Liver (tissue), 3 donors: ENCODE results near the gene PCDH9.

ENCODE experiments used
- EGR1 ChIP-seq, 2 donors: IDR thresholded peaks; 2 replicates each; pipeline ENCODE4 v1.6.1; 2016 to 2018; ENCODE audit warnings: antibody characterized with exemption in 2 of 2, low read depth in 2 of 2
- FOXA2 ChIP-seq: IDR thresholded peaks from 2 replicates; pipeline ENCODE4 v1.6.1; 2016; ENCODE audit warnings: antibody characterized with exemption
- GABPA ChIP-seq, 2 donors: IDR thresholded peaks in 1 of 2; conservative IDR thresholded peaks in 1 of 2; 2 replicates each; pipeline ENCODE4 v1.6.1; 2016; ENCODE audit warnings: antibody characterized with exemption in 2 of 2, mild to moderate bottlenecking in 1 of 2, moderate library complexity in 1 of 2
- HNF4G ChIP-seq: IDR thresholded peaks from 2 replicates; pipeline ENCODE4 v1.6.1; 2016; ENCODE audit warnings: antibody characterized with exemption
- RAD21 ChIP-seq, 2 donors: IDR thresholded peaks; 2 replicates each; pipeline ENCODE4 v1.6.1; 2016; ENCODE audit warnings: antibody characterized with exemption in 2 of 2, mild to moderate bottlenecking in 2 of 2
- SP1 ChIP-seq: IDR thresholded peaks from 2 replicates; pipeline ENCODE4 v1.6.1; 2018; ENCODE audit warnings: antibody characterized with exemption, mild to moderate bottlenecking
- TAF1 ChIP-seq: conservative IDR thresholded peaks from 2 replicates; pipeline ENCODE4 v1.6.1; 2016; ENCODE audit warnings: antibody characterized with exemption, mild to moderate bottlenecking
- YY1 ChIP-seq: IDR thresholded peaks from 2 replicates; pipeline ENCODE4 v1.6.1; 2016; ENCODE audit warnings: antibody characterized with exemption, mild to moderate bottlenecking
- TF ChIP-seq, protein P1 (sequence below): fragments of 150-350 bp; IDR thresholded peaks from 2 replicates; pipeline ENCODE4 v1.5.1; 2017; ENCODE audit warnings: improper control_type of control experiment, low read depth, low read length; ENCODE audit not compliant: missing input control
- TF ChIP-seq, protein P2 (sequence below): IDR thresholded peaks from 2 replicates; pipeline ENCODE4 v1.6.1; 2016; ENCODE audit warnings: antibody characterized with exemption
- TF ChIP-seq, protein P3 (sequence below): IDR thresholded peaks from 2 replicates; pipeline ENCODE4 v1.6.1; 2016; ENCODE audit warnings: antibody characterized with exemption
- TF ChIP-seq, protein P4 (sequence below): IDR thresholded peaks from 2 replicates; pipeline ENCODE4 v1.6.1; 2016; ENCODE audit warnings: antibody characterized with exemption, mild to moderate bottlenecking
- TF ChIP-seq, protein P5 (sequence below): IDR thresholded peaks from 2 replicates; pipeline ENCODE4 v1.6.1; 2016; ENCODE audit warnings: antibody characterized with exemption
- donor health status: healthy.
- donor health status: healthy.

DNA sequence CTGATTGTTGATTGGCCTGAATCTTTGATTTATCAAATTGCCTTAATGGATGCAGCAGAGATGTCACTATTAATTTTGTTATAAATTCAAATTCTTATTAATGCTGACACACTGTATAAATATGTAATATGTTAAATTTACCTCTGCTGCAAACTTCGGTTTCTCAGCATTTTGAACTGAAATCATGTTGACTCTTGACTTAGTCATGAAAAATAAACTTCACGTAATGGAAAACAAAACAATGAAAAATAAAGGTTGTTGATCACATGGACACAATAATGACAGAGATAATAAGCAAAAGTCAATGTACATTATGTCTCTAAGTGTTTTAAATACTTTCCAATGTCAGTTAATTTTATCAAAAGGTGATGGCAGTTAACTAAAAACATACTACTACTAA lies 827.6 kb downstream of the PCDH9 start:
- TF ChIP-seq, protein P1, sequence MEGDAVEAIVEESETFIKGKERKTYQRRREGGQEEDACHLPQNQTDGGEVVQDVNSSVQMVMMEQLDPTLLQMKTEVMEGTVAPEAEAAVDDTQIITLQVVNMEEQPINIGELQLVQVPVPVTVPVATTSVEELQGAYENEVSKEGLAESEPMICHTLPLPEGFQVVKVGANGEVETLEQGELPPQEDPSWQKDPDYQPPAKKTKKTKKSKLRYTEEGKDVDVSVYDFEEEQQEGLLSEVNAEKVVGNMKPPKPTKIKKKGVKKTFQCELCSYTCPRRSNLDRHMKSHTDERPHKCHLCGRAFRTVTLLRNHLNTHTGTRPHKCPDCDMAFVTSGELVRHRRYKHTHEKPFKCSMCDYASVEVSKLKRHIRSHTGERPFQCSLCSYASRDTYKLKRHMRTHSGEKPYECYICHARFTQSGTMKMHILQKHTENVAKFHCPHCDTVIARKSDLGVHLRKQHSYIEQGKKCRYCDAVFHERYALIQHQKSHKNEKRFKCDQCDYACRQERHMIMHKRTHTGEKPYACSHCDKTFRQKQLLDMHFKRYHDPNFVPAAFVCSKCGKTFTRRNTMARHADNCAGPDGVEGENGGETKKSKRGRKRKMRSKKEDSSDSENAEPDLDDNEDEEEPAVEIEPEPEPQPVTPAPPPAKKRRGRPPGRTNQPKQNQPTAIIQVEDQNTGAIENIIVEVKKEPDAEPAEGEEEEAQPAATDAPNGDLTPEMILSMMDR, result no peak
- TF ChIP-seq RAD21 (IDR thresholded peaks at IDR 0.05) (no peak), YY1 (no peak), TAF1 (no peak), SP1 (no peak), GABPA (IDR thresholded peaks at IDR 0.05 in 1 of 2, conservative IDR thresholded peaks at IDR 0.05 in 1 of 2) (no peak), HNF4G (no peak), FOXA2 (no peak), EGR1 (IDR thresholded peaks at IDR 0.05; ENCODE audit: low read depth in 2 of 2) (no peak)
- TF ChIP-seq, protein P2, sequence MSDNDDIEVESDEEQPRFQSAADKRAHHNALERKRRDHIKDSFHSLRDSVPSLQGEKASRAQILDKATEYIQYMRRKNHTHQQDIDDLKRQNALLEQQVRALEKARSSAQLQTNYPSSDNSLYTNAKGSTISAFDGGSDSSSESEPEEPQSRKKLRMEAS, result no peak
- TF ChIP-seq, protein P3, sequence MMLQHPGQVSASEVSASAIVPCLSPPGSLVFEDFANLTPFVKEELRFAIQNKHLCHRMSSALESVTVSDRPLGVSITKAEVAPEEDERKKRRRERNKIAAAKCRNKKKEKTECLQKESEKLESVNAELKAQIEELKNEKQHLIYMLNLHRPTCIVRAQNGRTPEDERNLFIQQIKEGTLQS, result no peak
- TF ChIP-seq, protein P4, sequence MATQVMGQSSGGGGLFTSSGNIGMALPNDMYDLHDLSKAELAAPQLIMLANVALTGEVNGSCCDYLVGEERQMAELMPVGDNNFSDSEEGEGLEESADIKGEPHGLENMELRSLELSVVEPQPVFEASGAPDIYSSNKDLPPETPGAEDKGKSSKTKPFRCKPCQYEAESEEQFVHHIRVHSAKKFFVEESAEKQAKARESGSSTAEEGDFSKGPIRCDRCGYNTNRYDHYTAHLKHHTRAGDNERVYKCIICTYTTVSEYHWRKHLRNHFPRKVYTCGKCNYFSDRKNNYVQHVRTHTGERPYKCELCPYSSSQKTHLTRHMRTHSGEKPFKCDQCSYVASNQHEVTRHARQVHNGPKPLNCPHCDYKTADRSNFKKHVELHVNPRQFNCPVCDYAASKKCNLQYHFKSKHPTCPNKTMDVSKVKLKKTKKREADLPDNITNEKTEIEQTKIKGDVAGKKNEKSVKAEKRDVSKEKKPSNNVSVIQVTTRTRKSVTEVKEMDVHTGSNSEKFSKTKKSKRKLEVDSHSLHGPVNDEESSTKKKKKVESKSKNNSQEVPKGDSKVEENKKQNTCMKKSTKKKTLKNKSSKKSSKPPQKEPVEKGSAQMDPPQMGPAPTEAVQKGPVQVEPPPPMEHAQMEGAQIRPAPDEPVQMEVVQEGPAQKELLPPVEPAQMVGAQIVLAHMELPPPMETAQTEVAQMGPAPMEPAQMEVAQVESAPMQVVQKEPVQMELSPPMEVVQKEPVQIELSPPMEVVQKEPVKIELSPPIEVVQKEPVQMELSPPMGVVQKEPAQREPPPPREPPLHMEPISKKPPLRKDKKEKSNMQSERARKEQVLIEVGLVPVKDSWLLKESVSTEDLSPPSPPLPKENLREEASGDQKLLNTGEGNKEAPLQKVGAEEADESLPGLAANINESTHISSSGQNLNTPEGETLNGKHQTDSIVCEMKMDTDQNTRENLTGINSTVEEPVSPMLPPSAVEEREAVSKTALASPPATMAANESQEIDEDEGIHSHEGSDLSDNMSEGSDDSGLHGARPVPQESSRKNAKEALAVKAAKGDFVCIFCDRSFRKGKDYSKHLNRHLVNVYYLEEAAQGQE, result no peak
- TF ChIP-seq, protein P5, sequence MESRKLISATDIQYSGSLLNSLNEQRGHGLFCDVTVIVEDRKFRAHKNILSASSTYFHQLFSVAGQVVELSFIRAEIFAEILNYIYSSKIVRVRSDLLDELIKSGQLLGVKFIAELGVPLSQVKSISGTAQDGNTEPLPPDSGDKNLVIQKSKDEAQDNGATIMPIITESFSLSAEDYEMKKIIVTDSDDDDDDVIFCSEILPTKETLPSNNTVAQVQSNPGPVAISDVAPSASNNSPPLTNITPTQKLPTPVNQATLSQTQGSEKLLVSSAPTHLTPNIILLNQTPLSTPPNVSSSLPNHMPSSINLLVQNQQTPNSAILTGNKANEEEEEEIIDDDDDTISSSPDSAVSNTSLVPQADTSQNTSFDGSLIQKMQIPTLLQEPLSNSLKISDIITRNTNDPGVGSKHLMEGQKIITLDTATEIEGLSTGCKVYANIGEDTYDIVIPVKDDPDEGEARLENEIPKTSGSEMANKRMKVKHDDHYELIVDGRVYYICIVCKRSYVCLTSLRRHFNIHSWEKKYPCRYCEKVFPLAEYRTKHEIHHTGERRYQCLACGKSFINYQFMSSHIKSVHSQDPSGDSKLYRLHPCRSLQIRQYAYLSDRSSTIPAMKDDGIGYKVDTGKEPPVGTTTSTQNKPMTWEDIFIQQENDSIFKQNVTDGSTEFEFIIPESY, result no peak
